ENCODE data around the gene TGFBR3L. TPM values are rescaled to one million over a fixed set of nuclear protein-coding genes. Genes with fewer than 3 reads are reported as not detected.

The TGFBR3L gene
- total RNA-seq, 4 donors from 2014 or later, result not detected

- H3K4me3 ChIP-seq (replicated peaks in 1 of 3), result no peak overlapping the region
- WGBS, 2 donors, result 22 to 26% methylated on average over 33 of the region's 33 CpGs
- H3K4me1 ChIP-seq, result peaks cover 13 to 29% of the 10 kb centered on the region in 2 donors
- intact Hi-C loops (cut with DNase I), result no loop called here
- H3K27ac ChIP-seq, result no peak overlapping the region
- no peaks in the 10 kb centered on the region for H3K9me3 ChIP-seq
- peak; percentile 76 to 86 for DNase-seq
- no peaks in the 10 kb centered on the region for H3K27me3 ChIP-seq
- TF ChIP-seq CTCF (IDR thresholded peaks at IDR 0.05) (no peak), POLR2A (IDR thresholded peaks at IDR 0.05) (no peak)
- H3K36me3 ChIP-seq, result no peaks in the 10 kb centered on the region
Observed at GRCh38 chr19:7871437-7872305, 43.0 kb upstream of the TGFBR3L start.

GRCh38 chr19:7872306-7873204, 42.1 kb upstream of the TGFBR3L start:
- intact Hi-C loops (cut with DNase I), result no loop called here
- H3K27me3 ChIP-seq, result no peaks in the 10 kb centered on the region
- 79 to 84% methylated on average over 17 to 32 of the region's 47 CpGs for WGBS, 2 donors
- H3K4me1 ChIP-seq, result peaks cover 13 to 29% of the 10 kb centered on the region in 2 donors
- TF ChIP-seq POLR2A (IDR thresholded peaks at IDR 0.05), result no peak
- TF ChIP-seq CTCF (IDR thresholded peaks at IDR 0.05), result no peak
- H3K27ac ChIP-seq, result no peak overlapping the region
- no peak overlapping the region for H3K4me3 ChIP-seq (replicated peaks in 1 of 3)
- H3K9me3 ChIP-seq, result no peaks in the 10 kb centered on the region
- no peak for DNase-seq
- H3K36me3 ChIP-seq, result no peaks in the 10 kb centered on the region

GRCh38 chr19:7873304-7874075, 41.1 kb upstream of the TGFBR3L start:
- H3K4me1 ChIP-seq, result peaks cover 10 to 26% of the 10 kb centered on the region in 2 donors
- intact Hi-C loops (cut with DNase I), result no loop called here

More at GRCh38 chr19:7873304-7874075, 41.1 kb upstream of the TGFBR3L start:
- peak in 1 of 2 donors; percentile 16 for DNase-seq
- H3K4me3 ChIP-seq (replicated peaks in 1 of 3), result peak overlapping the region in 1 of 3 donors; percentile 24
- TF ChIP-seq CTCF (IDR thresholded peaks at IDR 0.05) (no peak), POLR2A (IDR thresholded peaks at IDR 0.05) (no peak)
- 27 to 30% methylated on average over 33 to 37 of the region's 53 CpGs for WGBS, 2 donors
- H3K9me3 ChIP-seq, result no peaks in the 10 kb centered on the region
- H3K27me3 ChIP-seq, result no peaks in the 10 kb centered on the region
- H3K27ac ChIP-seq, result no peak overlapping the region
- no peaks in the 10 kb centered on the region for H3K36me3 ChIP-seq
